Suprapubic skin (tissue), 4 donors: Measurements from ENCODE around the gene HTR7. TPM values are rescaled to one million over a fixed set of nuclear protein-coding genes. Genes with fewer than 3 reads are reported as not detected.

Experiments used
- DNase-seq, 2 donors: peaks; one replicate each; pipeline ENCODE4 v3.0.0-alpha.2; 2019; ENCODE audit warnings: low spot score in 2 of 2
- H3K27ac ChIP-seq: fragments of 200-600 bp; sonication (generic); one replicate; pipeline ENCODE4 v1.5.1; 2019
- H3K27me3 ChIP-seq: fragments of 200-600 bp; sonication (generic); one replicate; pipeline ENCODE4 v1.5.1; 2019
- H3K36me3 ChIP-seq: fragments of 200-600 bp; sonication (generic); one replicate; pipeline ENCODE4 v1.5.1; 2019
- H3K4me1 ChIP-seq: fragments of 200-600 bp; sonication (generic); one replicate; pipeline ENCODE4 v1.5.1; 2019
- H3K4me3 ChIP-seq: fragments of 200-600 bp; sonication (generic); one replicate; pipeline ENCODE4 v1.5.1; 2019; ENCODE audit warnings: mild to moderate bottlenecking
- H3K9me3 ChIP-seq: fragments of 200-600 bp; sonication (generic); one replicate; pipeline ENCODE4 v1.5.1; 2019
- CTCF ChIP-seq, 2 donors: fragments of 200-600 bp in 1 of 2; fragments of 450-650 bp in 1 of 2; sonication (generic) in 1 of 2; IDR thresholded peaks; one replicate each; pipeline ENCODE4 v1.5.1; 2016 to 2019; ENCODE audit warnings: antibody characterized with exemption in 2 of 2, mild to moderate bottlenecking in 1 of 2, moderate library complexity in 1 of 2
- EP300 ChIP-seq: sonication (generic); formaldehyde crosslinking; IDR thresholded peaks from one replicate; pipeline ENCODE4 v1.6.1; 2017; ENCODE audit warnings: antibody characterized with exemption
- POLR2A ChIP-seq, 2 donors: fragments of 450-650 bp; IDR thresholded peaks; one replicate each; pipeline ENCODE4 v1.6.1; 2017; ENCODE audit warnings: antibody characterized with exemption in 2 of 2, mild to moderate bottlenecking in 2 of 2, moderate library complexity in 2 of 2
- POLR2AphosphoS5 ChIP-seq, 3 donors: sonication (generic); formaldehyde crosslinking; IDR thresholded peaks; one replicate each; pipeline ENCODE4 v1.6.1; 2017; ENCODE audit warnings: antibody characterized with exemption in 3 of 3
- WGBS: methylation state at CpG from one replicate; pipeline ENCODE4 v1.1.5; 2018; 5-methylcytosine and 5-hydroxymethylcytosine counted together
- total RNA-seq, 4 donors: library from RNA; depleted of rRNA; stranded (reverse); fragments of >200 nt; gene quantifications; one replicate each; pipeline ENCODE4 v1.1.0, GENCODE V29; 2016

HTR7 gene
- total RNA-seq, 4 donors from 2014 or later: 0.23 to 0.59 (median 0.38) TPM

GRCh38 chr10:90701428-90701827 is 156.4 kb downstream of the HTR7 start:
- Histone ChIP-seq H3K4me3 (no peak overlapping the region), H3K27me3 (no peaks in the 10 kb centered on the region), H3K36me3 (no peaks in the 10 kb centered on the region), H3K27ac (no peak overlapping the region), H3K9me3 (no peaks in the 10 kb centered on the region), H3K4me1 (no peaks in the 10 kb centered on the region)
- no peak for DNase-seq
- TF ChIP-seq POLR2AphosphoS5 (IDR thresholded peaks at IDR 0.05) (no peak), CTCF (IDR thresholded peaks at IDR 0.05) (no peak), POLR2A (IDR thresholded peaks at IDR 0.05) (no peak), EP300 (no peak)

GRCh38 chr10:90695915-90696676 is 161.7 kb downstream of the HTR7 start:
- Histone ChIP-seq H3K27ac (no peak overlapping the region), H3K9me3 (no peaks in the 10 kb centered on the region), H3K27me3 (no peaks in the 10 kb centered on the region), H3K4me1 (no peaks in the 10 kb centered on the region), H3K4me3 (no peak overlapping the region), H3K36me3 (no peaks in the 10 kb centered on the region)
- TF ChIP-seq POLR2AphosphoS5 (IDR thresholded peaks at IDR 0.05): no peak
- no peak for TF ChIP-seq POLR2A (IDR thresholded peaks at IDR 0.05)
- no peak for DNase-seq
- WGBS: 93% methylated on average over 6 of the region's 6 CpGs

Other genes with a start within 250 kb of the HTR7 start
- gene RPP30, start 13.9 kb upstream of the HTR7 start, total RNA-seq: 10 to 100 TPM; 34.4 to 57.5 (median 38.7) TPM
- under 1 TPM in 1 of 4 donors, not detected in 3; 0.30 TPM for gene ANKRD1, start 63.0 kb upstream of the HTR7 start, total RNA-seq